Endothelial cell of umbilical vein (primary cell): Measurements from ENCODE around the gene CTU1. TPM values are rescaled to one million over a fixed set of nuclear protein-coding genes. Genes with fewer than 3 reads are reported as not detected.

ENCODE experiments used
- BruUV-seq: library from RNA; stranded (reverse); fragments of 400-500 nt; replicated peaks from 2 replicates; lab custom pipeline; 2021; lab: Mats Ljungman, UMichigan
- CTCF ChIA-PET: fragments of 300-600, 350-600 bp; sonication (Branson Sonifier 250); formaldehyde crosslinking; loops from one replicate; lab custom pipeline; 2021; ENCODE audit warnings: antibody characterized with exemption, inconsistent platforms; lab: Charles Lee
- POLR2A ChIA-PET: fragments of 300-600, 350-600 bp; sonication (Branson Sonifier 250); formaldehyde crosslinking; loops from one replicate; lab custom pipeline; 2021; ENCODE audit warnings: antibody characterized with exemption, inconsistent platforms; lab: Charles Lee
- DNase-seq: peaks from one replicate; pipeline ENCODE4 v3.0.0-alpha.2; 2011; ENCODE audit warnings: low read depth, low spot score
- FAIRE-seq: peaks from 2 replicates; lab custom pipeline; 2011; peaks lifted over from hg19 to GRCh38; lab: Jason Lieb, UNC
- H2AFZ ChIP-seq: 2 replicates; pipeline ENCODE4 v1.6.0; 2012; ENCODE audit warnings: low read depth, low read length, control low read depth, inconsistent platforms
- H3K27ac ChIP-seq: 2 replicates; pipeline ENCODE4 v1.5.1; 2011; ENCODE audit warnings: low read depth, mild to moderate bottlenecking, control low read depth, low read length, moderate library complexity; ENCODE audit not compliant: insufficient read depth
- H3K27me3 ChIP-seq, 2 experiments: 2 replicates each; pipeline versions ENCODE4 v1.6.0 to v1.6.1; 2011; ENCODE audit warnings: low read length in 2 of 2, mixed read lengths in 1 of 2; ENCODE audit not compliant: control insufficient read depth in 2 of 2, insufficient read depth in 2 of 2
- H3K36me3 ChIP-seq, 2 experiments: 2 replicates in 1 of 2; 3 replicates in 1 of 2; pipeline ENCODE4 v1.5.1; 2011; ENCODE audit warnings: low read length in 2 of 2, mild to moderate bottlenecking in 1 of 2, moderate library complexity in 1 of 2; ENCODE audit not compliant: control insufficient read depth in 2 of 2, insufficient read depth in 2 of 2; ENCODE audit errors: extremely low read depth in 1 of 2
- H3K4me1 ChIP-seq: 3 replicates; pipeline ENCODE4 v1.5.1; 2011; ENCODE audit warnings: mild to moderate bottlenecking, low read length; ENCODE audit not compliant: control insufficient read depth, insufficient read depth; ENCODE audit errors: extremely low read depth
- H3K4me2 ChIP-seq: 2 replicates; pipeline ENCODE4 v1.6.1; 2011; ENCODE audit warnings: low read length, control low read depth, mixed read lengths; ENCODE audit not compliant: insufficient read depth
- H3K4me3 ChIP-seq, 3 experiments: fragments of 200-600 bp in 1 of 3; sonication (generic), shearing (Covaris generic) in 1 of 3; replicated peaks in 1 of 3; 2 replicates each; pipeline ENCODE4 v1.5.1; 2011 to 2016; ENCODE audit warnings: control low read depth in 3 of 3, low read length in 3 of 3, mild to moderate bottlenecking in 2 of 3, inconsistent platforms in 1 of 3, low read depth in 1 of 3, moderate library complexity in 1 of 3; ENCODE audit not compliant: insufficient read depth in 1 of 3
- H3K79me2 ChIP-seq: 2 replicates; pipeline ENCODE4 v1.6.0; 2012; ENCODE audit warnings: low read length, inconsistent platforms; ENCODE audit not compliant: control insufficient read depth, insufficient read depth
- H3K9ac ChIP-seq: replicated peaks from 2 replicates; pipeline ENCODE3; 2011; ENCODE audit warnings: low read length, control low read depth; ENCODE audit not compliant: insufficient read depth; ENCODE audit errors: extremely low read depth
- H3K9me1 ChIP-seq: replicated peaks from 3 replicates; pipeline ENCODE4 v1.6.0; 2011; ENCODE audit warnings: mild to moderate bottlenecking, low read length; ENCODE audit not compliant: control insufficient read depth, insufficient read depth; ENCODE audit errors: extremely low read depth
- H3K9me3 ChIP-seq: replicated peaks from 2 replicates; pipeline ENCODE4 v1.5.1; 2012; ENCODE audit warnings: low read length, inconsistent platforms; ENCODE audit not compliant: control insufficient read depth, insufficient read depth
- H4K20me1 ChIP-seq: replicated peaks from 2 replicates; pipeline ENCODE3; 2011; ENCODE audit warnings: mild to moderate bottlenecking, low read length; ENCODE audit not compliant: control insufficient read depth, insufficient read depth; ENCODE audit errors: extremely low read depth
- CTCF ChIP-seq, 2 donors: IDR thresholded peaks; 1 replicate in 1 of 2; 2 replicates in 1 of 2; pipeline ENCODE4 v1.5.1; 2011; ENCODE audit warnings: low read length in 2 of 2, mild to moderate bottlenecking in 2 of 2, moderate library complexity in 2 of 2, control low read depth in 1 of 2, inconsistent platforms in 1 of 2, low read depth in 1 of 2; ENCODE audit not compliant: insufficient read depth in 1 of 2; ENCODE audit errors: extremely low read depth in 1 of 2
- EZH2 ChIP-seq: IDR thresholded peaks from 2 replicates; pipeline ENCODE4 v1.6.1; 2012; ENCODE audit warnings: borderline replicate concordance, low read depth, mild to moderate bottlenecking, moderate library complexity, low read length, inconsistent platforms; ENCODE audit not compliant: severe bottlenecking
- FOS ChIP-seq: IDR thresholded peaks from 2 replicates; pipeline ENCODE4 v1.6.1; 2011; ENCODE audit warnings: mild to moderate bottlenecking, low read length, moderate library complexity, borderline replicate concordance; ENCODE audit not compliant: insufficient read depth
- GATA2 ChIP-seq: IDR thresholded peaks from 2 replicates; pipeline ENCODE4 v1.7.0; 2011; ENCODE audit warnings: low read depth, mild to moderate bottlenecking, moderate library complexity, mixed read lengths, low read length; ENCODE audit not compliant: insufficient read length, insufficient read depth
- JUN ChIP-seq: IDR thresholded peaks from 2 replicates; pipeline ENCODE4 v1.6.1; 2011; ENCODE audit warnings: borderline replicate concordance, low read depth; ENCODE audit not compliant: insufficient read length, insufficient read depth
- MYC ChIP-seq: IDR thresholded peaks from one replicate; pipeline ENCODE4 v1.6.1; 2011; ENCODE audit warnings: mild to moderate bottlenecking, low read depth, low read length
- POLR2A ChIP-seq: IDR thresholded peaks from 2 replicates; pipeline ENCODE4 v1.6.1; 2012; ENCODE audit warnings: low read depth, mild to moderate bottlenecking, control low read depth, low read length
- POLR2AphosphoS5 ChIP-seq: IDR thresholded peaks from 2 replicates; pipeline ENCODE4 v1.6.1; 2012; ENCODE audit warnings: low read depth, mild to moderate bottlenecking, control low read depth, low read length, moderate library complexity; ENCODE audit not compliant: insufficient read depth
- dilution Hi-C: fragments of 300-500 bp; cut with MboI; formaldehyde crosslinking; loops from one replicate; pipeline ENCODE4 v1.15.0; 2019; ENCODE audit warnings: low sequenced_read_pairs; ENCODE audit not compliant: extremely low pct_ligation_motif_present
- intact Hi-C: fragments of 100-400 bp; cut with micrococcal nuclease; formaldehyde crosslinking; loops from one replicate; pipeline ENCODE4 v1.10.0; 2022
- polyA plus RNA-seq, 4 experiments: library from polyadenylated mRNA; depleted of rRNA in 3 of 4; stranded (reverse) in 3 of 4; unstranded in 1 of 4; fragments of >200 nt; gene quantifications; 2 replicates each; pipeline versions ENCODE4 v1.2.1 to v1.2.3, GENCODE V29; 2011 to 2012; ENCODE audit warnings: missing spikeins in 1 of 4
- total RNA-seq: library from RNA; stranded (reverse); gene quantifications from 2 replicates; pipeline ENCODE4 v1.2.3, GENCODE V29; 2021

Gene CTU1
- total and polyA plus RNA-seq, 2 donors (not counting 3 experiments of a cell fraction or from before 2014, with no cell fraction given), result 6.1 to 8.7 TPM

DNA sequence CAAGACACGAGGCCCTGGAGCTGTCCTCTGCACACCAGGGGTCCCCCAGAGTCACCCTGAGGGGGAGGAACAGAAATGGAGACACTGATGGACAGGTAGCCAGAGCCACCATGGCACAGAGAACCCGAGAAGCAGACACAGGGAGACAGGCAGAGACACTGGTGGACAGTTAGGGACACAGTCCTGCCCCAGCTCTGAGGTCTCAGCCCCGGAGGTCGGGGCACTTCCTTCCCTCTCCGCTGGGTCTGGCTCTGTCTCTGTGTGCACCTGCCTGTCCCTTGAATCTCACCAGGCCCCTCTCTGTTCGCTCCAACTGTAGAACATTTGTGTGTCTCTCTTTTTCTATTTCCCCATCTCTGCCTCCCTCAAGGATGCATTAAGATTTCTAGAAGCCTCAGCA, 30.1 kb downstream of the CTU1 start:
- Histone ChIP-seq H3K4me2 (no peak overlapping the region), H3K9me1 (no peaks in the 10 kb centered on the region), H3K9ac (no peak overlapping the region), H4K20me1 (no peaks in the 10 kb centered on the region), H3K9me3 (no peaks in the 10 kb centered on the region), H2AFZ (no peak overlapping the region), H3K36me3 (no peaks in the 10 kb centered on the region), H3K4me3 (no peak overlapping the region), H3K4me1 (no peaks in the 10 kb centered on the region), H3K27me3 (no peaks in the 10 kb centered on the region), H3K79me2 (no peaks in the 10 kb centered on the region), H3K27ac (no peak overlapping the region)
- no peak for DNase-seq
- dilution Hi-C loops, result no loop called here
- BruUV-seq, result no TSS peak
- intact Hi-C loops, result no loop called here
- FAIRE-seq, result no peak
- POLR2A ChIA-PET, result no interaction called here
- no peak for TF ChIP-seq FOS
- TF ChIP-seq POLR2A, result no peak
- no peak for TF ChIP-seq MYC
- TF ChIP-seq CTCF (IDR thresholded peaks at IDR 0.05; ENCODE audit: extremely low read depth in 1 of 2, insufficient read depth in 1 of 2, low read depth in 1 of 2, low read length in 2 of 2), result no peak
- CTCF ChIA-PET, result no interaction called here

DNA sequence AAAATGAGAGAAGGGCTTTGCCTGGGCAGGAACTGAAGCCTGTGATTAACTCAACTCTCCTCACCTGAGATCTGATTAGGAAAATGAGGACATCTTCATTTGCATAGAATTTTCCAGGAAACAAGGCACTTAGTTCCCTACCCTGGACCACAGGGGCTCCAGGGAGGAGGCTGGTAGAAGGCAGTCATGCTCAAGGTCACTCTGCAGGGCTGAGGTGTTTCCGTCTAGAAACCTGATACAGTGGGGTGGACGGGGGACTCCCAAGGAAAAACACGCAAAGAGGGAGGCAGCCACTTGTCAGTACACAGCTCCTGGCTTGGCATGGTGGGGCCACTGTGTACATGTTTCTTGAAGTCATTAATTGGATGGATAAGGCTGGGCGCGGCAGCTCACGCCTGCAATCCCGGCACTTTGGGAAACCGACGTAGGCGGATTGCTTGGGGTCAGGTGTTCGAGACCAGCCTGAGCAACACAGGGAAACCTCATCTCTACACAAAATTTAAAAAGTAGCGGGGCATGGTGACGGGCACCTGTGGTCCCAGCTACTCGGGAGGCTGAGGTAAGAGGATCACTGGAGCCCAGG, 31.5 kb downstream of the CTU1 start:
- dilution Hi-C loops (no loop called here), intact Hi-C loops (no loop called here)
- POLR2A ChIA-PET, result no interaction called here
- Histone ChIP-seq H3K9me1 (no peaks in the 10 kb centered on the region), H3K4me1 (no peaks in the 10 kb centered on the region), H3K27me3 (no peaks in the 10 kb centered on the region), H3K9ac (no peak overlapping the region), H3K79me2 (no peaks in the 10 kb centered on the region), H3K4me3 (no peak overlapping the region), H3K27ac (no peak overlapping the region), H3K4me2 (no peak overlapping the region), H3K36me3 (no peaks in the 10 kb centered on the region), H3K9me3 (no peaks in the 10 kb centered on the region), H4K20me1 (no peaks in the 10 kb centered on the region), H2AFZ (no peak overlapping the region)
- CTCF ChIA-PET, result no interaction called here
- no TSS peak for BruUV-seq
- FAIRE-seq, result no peak
- TF ChIP-seq EZH2 (no peak), CTCF (IDR thresholded peaks at IDR 0.05; ENCODE audit: extremely low read depth in 1 of 2, insufficient read depth in 1 of 2, low read depth in 1 of 2, low read length in 2 of 2) (no peak), GATA2 (no peak), JUN (no peak), FOS (no peak), POLR2AphosphoS5 (no peak), MYC (no peak), POLR2A (no peak)
- DNase-seq, result no peak
